Measurements from ENCODE around the gene DIP2C. TPM values are rescaled to one million over a fixed set of nuclear protein-coding genes. Genes with fewer than 3 reads are reported as not detected.
A peak's percentile ranks its signal among the peaks of the same experiment; 100 is the strongest.

Gene DIP2C
- total RNA-seq, 6 experiments from 2014 or later, result 23.2 to 28.9 (median 26.3) TPM

- Mint-ChIP-seq H3K4me3 (no peak overlapping the region), H3K27ac (peak overlapping the region; percentile 34), H3K36me3 (ENCODE audit: low read depth) (peaks cover 9% of the 10 kb centered on the region; the same call in 1 of the 2 replicates), H3K9me3 (no peaks in the 10 kb centered on the region; the same call in 1 of the 2 replicates), H3K27me3 (ENCODE audit: insufficient read depth) (no peaks in the 10 kb centered on the region), H3K4me1 (ENCODE audit: low read depth) (peaks cover 60% of the 10 kb centered on the region)
- no peak for DNase-seq
- TF ChIP-seq CTCF (IDR thresholded peaks at IDR 0.05), result no peak
Measured at GRCh38 chr10:609262-609658, 80.2 kb downstream of the DIP2C start.

GRCh38 chr10:608331-609261 lies 80.9 kb downstream of the DIP2C start:
- Mint-ChIP-seq H3K36me3 (ENCODE audit: low read depth) (peaks cover 9% of the 10 kb centered on the region; the same call in 1 of the 2 replicates), H3K27ac (peak overlapping the region; percentile 34), H3K9me3 (no peaks in the 10 kb centered on the region; the same call in 1 of the 2 replicates), H3K27me3 (ENCODE audit: insufficient read depth) (no peaks in the 10 kb centered on the region; the same call in 1 of the 2 replicates), H3K4me1 (ENCODE audit: low read depth) (peaks cover 55% of the 10 kb centered on the region), H3K4me3 (no peak overlapping the region)
- TF ChIP-seq CTCF (IDR thresholded peaks at IDR 0.05), result no peak
- peak; percentile 21 for DNase-seq

GRCh38 chr10:607545-608185 lies 81.8 kb downstream of the DIP2C start:
- DNase-seq, result no peak
- Mint-ChIP-seq H3K36me3 (ENCODE audit: low read depth) (peaks cover 9% of the 10 kb centered on the region; the same call in 1 of the 2 replicates), H3K27me3 (ENCODE audit: insufficient read depth) (no peaks in the 10 kb centered on the region; the same call in 1 of the 2 replicates), H3K9me3 (no peaks in the 10 kb centered on the region; the same call in 1 of the 2 replicates), H3K4me1 (ENCODE audit: low read depth) (peaks cover 60% of the 10 kb centered on the region), H3K27ac (no peak overlapping the region), H3K4me3 (no peak overlapping the region)
- no peak for TF ChIP-seq CTCF (IDR thresholded peaks at IDR 0.05)

GRCh38 chr10:606762-607544 lies 82.5 kb downstream of the DIP2C start:
- no peak overlapping the region for H3K4me3 Mint-ChIP-seq
- H3K27me3 Mint-ChIP-seq (ENCODE audit: insufficient read depth), result no peaks in the 10 kb centered on the region; the same call in 1 of the 2 replicates
- no peaks in the 10 kb centered on the region; the same call in 1 of the 2 replicates for H3K9me3 Mint-ChIP-seq
- no peak for DNase-seq
- peaks cover 60% of the 10 kb centered on the region for H3K4me1 Mint-ChIP-seq (ENCODE audit: low read depth)
- peaks cover 9% of the 10 kb centered on the region; the same call in 1 of the 2 replicates for H3K36me3 Mint-ChIP-seq (ENCODE audit: low read depth)
- no peak for TF ChIP-seq CTCF (IDR thresholded peaks at IDR 0.05)
- peak overlapping the region; percentile 35; the same call in 1 of the 2 replicates for H3K27ac Mint-ChIP-seq

All from HFFc6 (cell line).